Measurements from ENCODE around the gene APP.

DNA sequence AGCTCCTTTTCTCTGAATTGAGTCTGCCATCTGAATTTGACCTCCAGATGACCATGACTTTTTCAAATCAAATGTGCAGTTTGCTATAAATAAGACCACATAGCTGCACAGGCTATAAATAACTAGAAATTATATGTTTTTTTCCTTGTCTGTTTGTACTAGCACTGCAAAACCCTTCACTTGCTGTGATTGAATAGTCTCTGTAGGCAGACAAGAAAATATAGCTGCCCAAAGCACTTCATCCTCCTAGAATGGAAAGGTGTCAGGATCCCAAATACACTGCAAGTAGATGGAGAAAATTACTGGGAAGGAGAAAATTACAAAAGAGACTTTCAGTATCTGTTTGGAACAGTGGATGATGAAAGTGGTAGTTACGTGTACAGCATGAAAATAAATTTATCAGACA, 175.8 kb downstream of the APP start:
- TF ChIP-seq SNAI2 (CRISPR knock-in tag; IDR thresholded peaks at IDR 0.05) (no peak), ESRRG (CRISPR knock-in tag; IDR thresholded peaks at IDR 0.05) (no peak), CREB5 (CRISPR knock-in tag; IDR thresholded peaks at IDR 0.05; ENCODE audit: low read depth) (no peak), CSDC2 (CRISPR knock-in tag; IDR thresholded peaks at IDR 0.05) (no peak), RARB (CRISPR knock-in tag; IDR thresholded peaks at IDR 0.05) (no peak), ZFP30 (CRISPR knock-in tag; IDR thresholded peaks at IDR 0.05) (no peak), ISL1 (CRISPR knock-in tag; IDR thresholded peaks at IDR 0.05) (no peak)
- TF ChIP-seq, protein P1, sequence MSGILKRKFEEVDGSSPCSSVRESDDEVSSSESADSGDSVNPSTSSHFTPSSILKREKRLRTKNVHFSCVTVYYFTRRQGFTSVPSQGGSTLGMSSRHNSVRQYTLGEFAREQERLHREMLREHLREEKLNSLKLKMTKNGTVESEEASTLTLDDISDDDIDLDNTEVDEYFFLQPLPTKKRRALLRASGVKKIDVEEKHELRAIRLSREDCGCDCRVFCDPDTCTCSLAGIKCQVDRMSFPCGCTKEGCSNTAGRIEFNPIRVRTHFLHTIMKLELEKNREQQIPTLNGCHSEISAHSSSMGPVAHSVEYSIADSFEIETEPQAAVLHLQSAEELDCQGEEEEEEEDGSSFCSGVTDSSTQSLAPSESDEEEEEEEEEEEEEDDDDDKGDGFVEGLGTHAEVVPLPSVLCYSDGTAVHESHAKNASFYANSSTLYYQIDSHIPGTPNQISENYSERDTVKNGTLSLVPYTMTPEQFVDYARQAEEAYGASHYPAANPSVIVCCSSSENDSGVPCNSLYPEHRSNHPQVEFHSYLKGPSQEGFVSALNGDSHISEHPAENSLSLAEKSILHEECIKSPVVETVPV (CRISPR knock-in tag; IDR thresholded peaks at IDR 0.05): no peak
- TF ChIP-seq, protein P2, sequence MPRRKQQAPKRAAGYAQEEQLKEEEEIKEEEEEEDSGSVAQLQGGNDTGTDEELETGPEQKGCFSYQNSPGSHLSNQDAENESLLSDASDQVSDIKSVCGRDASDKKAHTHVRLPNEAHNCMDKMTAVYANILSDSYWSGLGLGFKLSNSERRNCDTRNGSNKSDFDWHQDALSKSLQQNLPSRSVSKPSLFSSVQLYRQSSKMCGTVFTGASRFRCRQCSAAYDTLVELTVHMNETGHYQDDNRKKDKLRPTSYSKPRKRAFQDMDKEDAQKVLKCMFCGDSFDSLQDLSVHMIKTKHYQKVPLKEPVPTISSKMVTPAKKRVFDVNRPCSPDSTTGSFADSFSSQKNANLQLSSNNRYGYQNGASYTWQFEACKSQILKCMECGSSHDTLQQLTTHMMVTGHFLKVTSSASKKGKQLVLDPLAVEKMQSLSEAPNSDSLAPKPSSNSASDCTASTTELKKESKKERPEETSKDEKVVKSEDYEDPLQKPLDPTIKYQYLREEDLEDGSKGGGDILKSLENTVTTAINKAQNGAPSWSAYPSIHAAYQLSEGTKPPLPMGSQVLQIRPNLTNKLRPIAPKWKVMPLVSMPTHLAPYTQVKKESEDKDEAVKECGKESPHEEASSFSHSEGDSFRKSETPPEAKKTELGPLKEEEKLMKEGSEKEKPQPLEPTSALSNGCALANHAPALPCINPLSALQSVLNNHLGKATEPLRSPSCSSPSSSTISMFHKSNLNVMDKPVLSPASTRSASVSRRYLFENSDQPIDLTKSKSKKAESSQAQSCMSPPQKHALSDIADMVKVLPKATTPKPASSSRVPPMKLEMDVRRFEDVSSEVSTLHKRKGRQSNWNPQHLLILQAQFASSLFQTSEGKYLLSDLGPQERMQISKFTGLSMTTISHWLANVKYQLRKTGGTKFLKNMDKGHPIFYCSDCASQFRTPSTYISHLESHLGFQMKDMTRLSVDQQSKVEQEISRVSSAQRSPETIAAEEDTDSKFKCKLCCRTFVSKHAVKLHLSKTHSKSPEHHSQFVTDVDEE (CRISPR knock-in tag; IDR thresholded peaks at IDR 0.05): no peak
- TF ChIP-seq, protein P3, sequence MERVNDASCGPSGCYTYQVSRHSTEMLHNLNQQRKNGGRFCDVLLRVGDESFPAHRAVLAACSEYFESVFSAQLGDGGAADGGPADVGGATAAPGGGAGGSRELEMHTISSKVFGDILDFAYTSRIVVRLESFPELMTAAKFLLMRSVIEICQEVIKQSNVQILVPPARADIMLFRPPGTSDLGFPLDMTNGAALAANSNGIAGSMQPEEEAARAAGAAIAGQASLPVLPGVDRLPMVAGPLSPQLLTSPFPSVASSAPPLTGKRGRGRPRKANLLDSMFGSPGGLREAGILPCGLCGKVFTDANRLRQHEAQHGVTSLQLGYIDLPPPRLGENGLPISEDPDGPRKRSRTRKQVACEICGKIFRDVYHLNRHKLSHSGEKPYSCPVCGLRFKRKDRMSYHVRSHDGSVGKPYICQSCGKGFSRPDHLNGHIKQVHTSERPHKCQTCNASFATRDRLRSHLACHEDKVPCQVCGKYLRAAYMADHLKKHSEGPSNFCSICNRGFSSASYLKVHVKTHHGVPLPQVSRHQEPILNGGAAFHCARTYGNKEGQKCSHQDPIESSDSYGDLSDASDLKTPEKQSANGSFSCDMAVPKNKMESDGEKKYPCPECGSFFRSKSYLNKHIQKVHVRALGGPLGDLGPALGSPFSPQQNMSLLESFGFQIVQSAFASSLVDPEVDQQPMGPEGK (CRISPR knock-in tag; IDR thresholded peaks at IDR 0.05; ENCODE audit: borderline replicate concordance): no peak
